Measurements from ENCODE around the gene TMEM101.

DNA sequence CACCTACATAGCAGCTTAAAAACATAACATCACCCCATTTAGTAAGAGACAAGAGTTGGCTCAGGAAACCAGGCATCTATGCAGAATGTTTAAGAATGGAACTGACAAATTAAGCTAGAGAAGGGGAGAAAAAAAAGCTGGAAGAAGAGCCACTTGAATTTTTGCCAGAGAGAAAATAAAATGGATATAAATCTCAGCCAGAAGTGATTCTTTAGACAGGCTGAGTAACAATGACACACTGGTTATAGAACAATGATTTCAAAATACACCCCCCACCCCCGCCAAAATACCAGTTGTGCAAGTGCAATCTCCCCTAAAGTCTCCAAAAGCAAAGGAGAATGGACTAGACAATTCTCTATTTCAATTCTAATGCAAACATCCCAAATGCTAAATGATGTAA, 29.3 kb upstream of the TMEM101 start:
- no peak for TF ChIP-seq CTCF (IDR thresholded peaks at IDR 0.05)
- no peak for TF ChIP-seq POLR2A (IDR thresholded peaks at IDR 0.05)
